ENCODE measurements around the gene TRIM24. TPM values are rescaled to one million over a fixed set of nuclear protein-coding genes. Genes with fewer than 3 reads are reported as not detected.

TRIM24 gene
- total and polyA plus RNA-seq, 2 donors from 2014 or later = 7.6 to 16.8 TPM

GRCh38 chr7:138625084-138625848 is 165.2 kb downstream of the TRIM24 start:
- intact Hi-C loops (cut with DNase I) = no loop called here
- FAIRE-seq (no peak), DNase-seq (no peak)
- no peaks in the 10 kb centered on the region for H3K4me1 ChIP-seq (ENCODE audit: control insufficient read depth in 2 of 3, insufficient read depth in 2 of 3, low read depth in 1 of 3, low read length in 3 of 3)
- no peak overlapping the region for H3K9ac ChIP-seq (ENCODE audit: low read length in 3 of 3)
- H3K36me3 ChIP-seq (ENCODE audit: control insufficient read depth in 2 of 3, insufficient read depth in 3 of 3, low read length in 3 of 3) = no peaks in the 10 kb centered on the region
- no peak overlapping the region for H3K4me3 ChIP-seq (ENCODE audit: low read length in 3 of 3)
- no peaks in the 10 kb centered on the region for H3K27me3 ChIP-seq (ENCODE audit: control insufficient read depth, insufficient read depth, low read length)
- no peaks in the 10 kb centered on the region for H3K9me3 ChIP-seq (ENCODE audit: control insufficient read depth in 2 of 3, insufficient read depth in 1 of 3, low read length in 3 of 3)
- no peak for TF ChIP-seq CTCF (IDR thresholded peaks at IDR 0.05; ENCODE audit: borderline replicate concordance, extremely low read depth, insufficient read depth)
- no peak overlapping the region for H3K27ac ChIP-seq (ENCODE audit: low read depth in 2 of 2, low read length in 2 of 2)

- no peak overlapping the region for H3K4me3 ChIP-seq (ENCODE audit: low read length in 3 of 3)
- no peak overlapping the region for H3K27ac ChIP-seq (ENCODE audit: low read depth in 2 of 2, low read length in 2 of 2)
- no peaks in the 10 kb centered on the region for H3K9me3 ChIP-seq (ENCODE audit: control insufficient read depth in 2 of 3, insufficient read depth in 1 of 3, low read length in 3 of 3)
- intact Hi-C loops (cut with DNase I) = no loop called here
- no peak for DNase-seq
- H3K27me3 ChIP-seq (ENCODE audit: control insufficient read depth, insufficient read depth, low read length) = no peaks in the 10 kb centered on the region
- no peak for FAIRE-seq
- no peak for TF ChIP-seq CTCF (IDR thresholded peaks at IDR 0.05; ENCODE audit: borderline replicate concordance, extremely low read depth, insufficient read depth)
- no peaks in the 10 kb centered on the region for H3K36me3 ChIP-seq (ENCODE audit: control insufficient read depth in 2 of 3, insufficient read depth in 3 of 3, low read length in 3 of 3)
- no peaks in the 10 kb centered on the region for H3K4me1 ChIP-seq (ENCODE audit: control insufficient read depth in 2 of 3, insufficient read depth in 2 of 3, low read depth in 1 of 3, low read length in 3 of 3)
- no peak overlapping the region for H3K9ac ChIP-seq (ENCODE audit: low read length in 3 of 3)
Observed at GRCh38 chr7:138625849-138626230, 165.8 kb downstream of the TRIM24 start.

GRCh38 chr7:138626846-138627245 is 166.8 kb downstream of the TRIM24 start:
- H3K4me1 ChIP-seq (ENCODE audit: control insufficient read depth in 2 of 3, insufficient read depth in 2 of 3, low read depth in 1 of 3, low read length in 3 of 3) = no peaks in the 10 kb centered on the region
- no peak for DNase-seq
- H3K27me3 ChIP-seq (ENCODE audit: control insufficient read depth, insufficient read depth, low read length) = no peaks in the 10 kb centered on the region
- no peaks in the 10 kb centered on the region for H3K9me3 ChIP-seq (ENCODE audit: control insufficient read depth in 2 of 3, insufficient read depth in 1 of 3, low read length in 3 of 3)
- no peak overlapping the region for H3K9ac ChIP-seq (ENCODE audit: low read length in 3 of 3)
- H3K4me3 ChIP-seq (ENCODE audit: low read length in 3 of 3) = no peak overlapping the region
- no peaks in the 10 kb centered on the region for H3K36me3 ChIP-seq (ENCODE audit: control insufficient read depth in 2 of 3, insufficient read depth in 3 of 3, low read length in 3 of 3)
- no peak overlapping the region for H3K27ac ChIP-seq (ENCODE audit: low read depth in 2 of 2, low read length in 2 of 2)
- FAIRE-seq = no peak
- TF ChIP-seq CTCF (IDR thresholded peaks at IDR 0.05; ENCODE audit: borderline replicate concordance, extremely low read depth, insufficient read depth) = no peak
- intact Hi-C loops (cut with DNase I) = no loop called here

Measured in kidney (tissue), 14 donors.